Measurements from ENCODE around the gene KRT80.

KRT80 gene

DNA sequence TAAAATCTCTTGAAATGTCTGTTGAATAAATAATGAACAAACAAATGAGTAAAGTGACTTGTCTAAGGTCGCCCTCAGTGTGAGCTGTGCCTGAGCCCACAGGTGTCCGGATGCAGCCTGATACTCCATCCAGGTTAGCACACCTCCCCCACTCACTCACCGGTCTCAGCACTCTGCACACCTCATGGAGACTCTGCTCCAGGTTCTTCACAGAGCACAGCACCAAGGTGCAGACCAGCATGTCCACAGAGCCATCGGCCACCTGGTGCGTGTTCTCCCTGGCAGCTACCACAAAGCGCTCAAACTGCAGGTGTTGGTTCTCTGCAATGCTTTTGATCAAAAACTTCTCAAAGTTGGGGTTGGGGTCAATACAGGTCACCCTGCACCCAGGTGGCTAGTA lies 37.1 kb upstream of the KRT80 start:
- DNase-seq, result no peak

DNA sequence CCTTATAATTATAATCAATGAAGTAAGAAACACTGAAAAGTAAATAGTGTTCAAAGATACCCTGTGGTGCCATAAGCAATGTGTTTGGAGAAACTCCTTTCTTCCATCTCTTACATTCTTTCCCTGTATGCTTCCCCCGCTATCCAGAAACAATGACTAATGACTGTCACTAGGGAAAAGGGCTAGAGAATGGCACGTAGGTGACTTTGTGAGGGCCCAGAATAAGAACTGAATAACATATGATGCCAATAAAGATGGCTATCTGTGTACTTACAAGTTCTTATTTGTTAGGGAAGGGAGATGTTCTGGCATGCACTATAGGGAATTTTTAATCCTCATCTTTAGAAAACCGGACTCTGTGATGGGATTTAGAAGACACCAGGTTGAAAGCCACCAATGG lies 36.6 kb upstream of the KRT80 start:
- DNase-seq, result no peak

DNA sequence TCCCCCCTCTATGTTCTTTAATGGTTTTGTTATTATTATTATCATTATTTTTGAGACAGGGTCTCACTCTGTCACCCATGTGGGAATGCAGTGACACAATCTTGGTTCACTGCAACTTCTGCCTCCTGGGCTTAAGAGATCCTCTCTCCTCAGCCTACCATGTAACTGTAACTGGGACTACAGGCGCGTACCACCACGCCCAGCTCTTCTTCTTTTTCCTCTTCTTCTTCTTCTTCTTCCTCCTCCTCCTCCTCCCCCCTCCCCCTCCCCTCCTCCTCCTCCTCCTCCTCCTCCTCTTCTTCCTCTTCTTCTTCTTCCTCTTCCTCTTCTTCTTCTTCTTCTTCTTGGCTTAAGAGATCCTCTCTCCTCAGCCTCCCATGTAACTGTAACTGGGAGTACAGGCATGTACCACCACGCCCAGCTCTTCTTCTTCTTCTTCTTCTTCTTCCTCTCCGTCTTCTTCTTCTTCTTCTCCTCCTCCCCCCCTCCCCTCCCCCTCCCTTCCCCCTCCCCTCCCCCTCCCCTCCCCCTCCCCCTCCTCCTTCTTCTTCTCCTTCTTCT lies 35.9 kb upstream of the KRT80 start:
- DNase-seq, result no peak

DNA sequence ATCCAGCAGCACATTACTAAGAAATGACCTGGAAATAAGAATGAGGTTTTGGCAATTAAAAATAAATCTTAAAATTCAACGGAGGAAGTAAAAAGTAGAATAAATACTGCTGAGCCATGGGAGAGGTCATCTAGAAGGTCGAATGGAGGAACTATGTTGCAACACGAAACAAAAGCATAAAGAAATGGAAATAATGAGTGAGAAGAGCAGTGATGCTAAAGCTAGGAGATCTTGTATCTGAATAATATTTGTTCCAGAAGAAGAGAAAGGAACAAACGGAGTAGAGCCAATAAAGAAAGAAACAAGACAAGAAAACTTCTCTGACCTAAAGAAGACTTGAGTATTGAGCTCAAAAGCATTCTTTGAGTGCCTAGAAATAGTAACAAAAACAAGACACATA lies 34.6 kb upstream of the KRT80 start:
- DNase-seq, result no peak

DNA sequence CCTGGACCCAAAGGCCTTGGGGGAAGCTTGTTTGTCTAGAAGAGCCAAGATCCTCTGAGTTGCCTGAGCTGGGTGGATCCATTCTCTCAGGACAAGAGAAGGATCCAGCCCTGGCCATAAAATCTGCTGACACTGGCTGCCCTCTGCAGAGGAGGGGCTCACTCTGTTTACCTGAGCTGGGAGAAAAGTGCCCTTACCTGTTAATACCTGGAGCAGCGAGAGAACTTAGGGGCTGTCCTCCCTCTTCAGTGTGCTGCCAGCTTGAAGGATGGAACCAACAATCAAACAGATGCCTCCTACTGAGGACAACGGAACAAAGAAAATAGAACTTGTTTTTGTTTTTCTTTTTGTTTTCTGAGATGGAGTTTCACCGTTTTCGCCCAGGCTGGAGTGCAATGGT lies 33.9 kb upstream of the KRT80 start:
- no peak for DNase-seq

DNA sequence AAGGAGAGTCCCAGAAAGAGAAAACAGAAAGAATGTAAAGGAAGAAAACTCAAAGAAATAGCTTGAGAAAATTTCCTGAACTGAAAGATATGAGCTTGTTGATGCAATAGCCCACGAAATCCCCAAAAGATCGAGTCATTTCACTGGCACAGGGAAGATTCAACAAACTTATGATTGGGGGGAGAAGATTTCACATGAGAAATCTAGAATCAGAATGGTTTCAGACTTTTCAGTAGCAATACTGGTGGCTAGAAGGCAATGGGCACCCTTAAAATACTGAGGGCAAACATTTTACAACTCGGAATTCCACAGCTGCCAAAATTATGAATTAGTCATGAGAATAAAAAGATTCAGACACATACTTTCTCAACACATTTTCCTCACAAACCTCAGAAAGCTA lies 32.3 kb upstream of the KRT80 start:
- no peak for DNase-seq

DNA sequence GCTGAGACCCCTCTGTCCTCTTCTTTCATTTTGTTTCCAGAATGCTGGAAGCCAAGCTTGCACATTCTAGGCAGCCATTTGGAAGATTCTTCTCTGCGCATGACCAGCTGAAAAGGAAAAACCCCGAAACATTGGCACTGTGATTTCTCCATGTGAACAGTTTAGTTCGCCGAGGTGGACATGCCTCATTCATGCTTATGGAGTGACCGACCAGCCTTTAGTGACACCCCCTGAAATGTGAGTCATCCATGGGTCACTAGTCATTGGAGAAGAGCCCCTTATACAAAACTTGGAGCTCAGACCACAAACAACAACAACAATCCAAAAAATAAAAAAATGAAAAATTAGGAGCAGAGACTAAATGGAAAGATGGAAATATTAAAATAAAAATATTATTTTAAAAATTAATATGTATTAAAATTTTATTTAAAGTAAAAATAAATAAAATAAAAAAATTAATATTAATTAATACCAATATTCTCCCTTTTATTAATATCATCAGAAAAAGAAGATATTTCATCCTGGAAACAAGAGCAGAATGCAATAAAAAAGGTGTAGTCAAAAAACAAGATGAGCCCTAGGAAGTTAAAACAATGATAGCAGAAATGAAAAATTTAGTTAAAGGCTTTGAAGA lies 31.7 kb upstream of the KRT80 start:
- no peak for DNase-seq

DNA sequence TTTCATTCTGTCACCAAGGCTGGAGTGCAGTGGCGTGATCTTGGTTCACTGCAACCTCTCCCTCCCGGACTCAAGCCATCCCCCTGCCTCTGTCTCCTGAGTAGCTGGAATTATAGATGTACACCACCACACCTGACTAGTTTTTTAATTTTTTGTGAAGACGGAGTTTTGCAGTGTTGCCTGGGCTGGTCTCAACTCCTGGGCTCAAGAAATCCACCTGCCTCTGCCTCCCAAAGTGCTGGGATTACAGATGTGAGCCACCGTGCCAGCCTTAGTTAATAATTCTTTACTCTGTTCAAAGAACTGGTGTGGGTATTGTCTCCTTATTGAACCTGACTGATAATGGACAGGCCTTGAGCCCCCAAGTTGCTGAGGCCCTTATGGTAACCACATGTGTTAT lies 30.9 kb upstream of the KRT80 start:
- no peak for DNase-seq

DNA sequence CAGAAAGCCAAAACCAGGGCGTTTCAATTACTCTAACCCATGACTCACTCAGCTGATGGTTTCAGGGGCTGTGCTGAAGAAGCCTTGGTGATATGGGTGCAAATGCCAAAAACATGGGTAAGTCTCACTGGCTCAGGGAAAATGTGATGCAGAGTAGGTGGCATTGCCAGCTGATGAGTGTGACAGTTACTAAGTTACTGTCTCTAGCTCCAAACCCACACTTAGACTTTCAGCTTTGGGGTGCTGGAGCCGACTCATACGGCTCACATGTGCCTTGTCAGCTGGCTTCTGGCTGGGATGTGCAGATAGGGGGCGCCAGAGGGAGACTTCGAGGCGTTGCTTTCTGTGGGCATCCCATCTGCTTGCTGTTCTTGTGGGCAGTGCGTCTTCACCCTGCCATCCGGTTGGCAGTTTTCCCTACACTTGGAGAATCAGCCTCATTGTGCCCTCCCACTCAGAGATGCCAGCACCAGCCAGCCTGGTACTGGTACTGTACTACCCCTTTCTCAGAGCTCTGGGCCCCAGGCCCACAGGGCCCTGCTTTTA lies 30.2 kb upstream of the KRT80 start:
- DNase-seq, result no peak

DNA sequence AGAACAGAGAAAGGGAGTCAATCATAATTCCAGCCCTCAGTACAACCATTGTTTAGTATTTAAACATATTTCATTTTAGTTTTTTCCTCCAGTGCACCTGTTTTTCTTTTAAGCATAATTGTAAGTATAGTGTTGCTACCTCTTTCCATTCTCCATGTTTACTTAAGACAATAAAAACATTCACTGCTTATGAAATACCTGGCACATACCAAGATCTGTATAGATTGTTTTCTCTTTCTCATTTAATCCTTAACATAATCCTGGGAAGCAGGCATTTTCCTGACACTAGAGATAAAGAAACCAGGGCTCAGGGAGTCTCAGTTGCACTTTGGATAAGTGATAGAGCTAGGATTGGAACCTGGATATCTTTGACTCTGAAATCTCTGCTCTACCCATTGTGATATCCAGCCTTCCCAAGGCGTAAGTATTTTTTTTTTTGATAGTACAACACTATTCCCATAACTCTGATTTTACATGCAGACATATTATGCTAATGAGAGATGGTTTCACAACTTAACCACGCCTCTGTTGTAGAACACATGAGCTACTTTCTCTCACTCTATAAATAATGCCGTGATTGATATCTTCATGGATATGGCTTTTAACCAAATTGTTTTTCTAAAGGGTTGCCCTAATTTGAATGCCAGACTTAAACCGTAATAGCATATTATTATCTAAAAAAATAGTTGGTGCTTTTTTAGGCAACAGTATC lies 29.4 kb upstream of the KRT80 start:
- DNase-seq, result no peak

DNA sequence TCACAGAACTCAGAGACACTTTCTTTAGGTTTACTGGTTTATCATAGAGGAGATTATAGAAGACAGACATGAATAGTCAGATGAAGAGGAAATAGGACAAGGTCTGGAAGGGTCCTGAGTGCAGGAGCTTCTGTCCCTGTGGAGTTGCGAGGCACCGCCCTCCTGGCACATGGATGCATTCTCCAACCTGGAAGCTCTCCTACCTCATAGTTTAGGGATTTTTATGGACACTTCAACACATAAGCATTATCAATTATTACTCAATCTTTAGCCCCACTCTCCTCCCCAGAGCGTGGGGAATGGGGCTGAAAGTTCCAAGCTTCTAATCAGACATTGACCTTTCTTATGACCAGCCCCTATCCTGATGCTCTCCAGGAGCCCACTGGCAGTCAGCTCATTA lies 28.7 kb upstream of the KRT80 start:
- DNase-seq, result no peak

DNA sequence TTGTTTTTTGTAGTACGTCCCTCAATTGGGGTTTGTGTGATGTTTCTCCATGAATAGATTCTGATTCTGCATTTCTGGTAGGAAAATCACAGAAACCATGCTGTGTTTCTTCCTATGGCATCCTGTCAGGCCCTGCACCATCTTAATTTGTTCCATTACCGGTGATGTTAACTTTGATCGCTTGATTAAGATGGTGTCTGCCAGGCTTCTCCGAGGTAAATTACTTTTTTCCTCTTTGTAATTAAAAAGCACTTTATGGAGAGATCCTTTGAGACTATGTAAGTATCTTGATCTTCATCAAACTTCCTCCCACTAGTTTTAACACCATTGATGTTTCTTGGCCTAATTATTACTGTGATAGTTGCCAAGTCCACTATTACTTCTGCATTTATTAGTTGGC lies 26.2 kb upstream of the KRT80 start:
- DNase-seq, result no peak

DNA sequence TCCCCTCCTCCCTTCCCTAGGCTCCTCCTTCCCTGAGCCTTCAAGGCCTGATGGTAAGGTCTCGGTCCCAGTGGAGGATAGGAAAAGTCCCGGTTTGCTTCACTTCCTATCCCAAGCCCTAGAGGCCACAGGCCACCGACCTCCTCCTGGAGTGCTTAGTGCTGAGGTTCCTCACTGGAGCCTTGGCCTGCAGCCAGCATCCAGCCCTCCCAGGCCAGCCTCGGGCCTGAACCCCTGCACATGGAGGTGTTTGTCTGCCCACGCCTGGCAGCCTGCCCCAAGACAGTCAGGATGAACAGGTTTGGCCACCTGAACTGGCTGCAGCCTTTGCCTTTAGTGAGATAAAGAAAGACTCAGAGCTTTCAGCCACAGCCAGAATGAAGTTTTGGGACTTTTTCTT lies 25.4 kb upstream of the KRT80 start:
- DNase-seq, result peak; percentile 73

DNA sequence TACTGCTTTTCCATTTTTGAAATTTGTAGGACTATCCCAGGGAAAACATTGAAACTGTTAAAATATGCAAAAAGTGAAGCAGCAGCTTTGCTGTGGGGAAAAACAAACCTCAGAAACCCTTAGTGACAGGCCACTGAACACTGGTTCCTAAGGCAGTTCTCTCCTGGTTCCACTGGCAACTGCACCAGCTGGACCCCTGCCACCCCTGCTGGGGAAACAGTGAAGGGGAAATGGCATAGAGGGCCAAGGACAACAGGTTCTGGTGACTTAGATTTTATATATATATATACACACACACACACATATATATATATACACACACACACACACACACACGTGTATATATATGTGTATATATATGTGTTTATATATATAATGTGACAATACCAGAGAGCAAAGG lies 25.0 kb upstream of the KRT80 start:
- DNase-seq, result peak; percentile 73

DNA sequence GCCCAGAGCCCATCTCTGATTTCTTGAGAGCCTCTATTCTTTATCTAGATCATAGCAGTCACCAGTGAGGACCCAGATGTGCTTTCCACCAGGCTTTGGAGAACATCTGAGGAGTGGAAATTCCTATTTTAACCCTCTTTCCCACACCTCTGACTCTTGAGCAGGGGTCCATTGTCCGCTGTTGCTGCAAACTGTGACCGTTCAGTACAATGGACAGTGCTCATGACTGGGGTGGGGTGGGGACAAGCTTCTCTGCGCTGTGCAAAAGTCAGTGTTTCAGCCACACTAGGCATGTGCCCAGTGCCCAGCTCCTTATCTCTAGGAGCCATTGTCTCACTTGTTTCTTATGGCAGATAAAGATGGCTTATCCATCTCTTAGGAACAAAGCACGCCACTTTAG lies 24.3 kb upstream of the KRT80 start:
- no peak for DNase-seq

DNA sequence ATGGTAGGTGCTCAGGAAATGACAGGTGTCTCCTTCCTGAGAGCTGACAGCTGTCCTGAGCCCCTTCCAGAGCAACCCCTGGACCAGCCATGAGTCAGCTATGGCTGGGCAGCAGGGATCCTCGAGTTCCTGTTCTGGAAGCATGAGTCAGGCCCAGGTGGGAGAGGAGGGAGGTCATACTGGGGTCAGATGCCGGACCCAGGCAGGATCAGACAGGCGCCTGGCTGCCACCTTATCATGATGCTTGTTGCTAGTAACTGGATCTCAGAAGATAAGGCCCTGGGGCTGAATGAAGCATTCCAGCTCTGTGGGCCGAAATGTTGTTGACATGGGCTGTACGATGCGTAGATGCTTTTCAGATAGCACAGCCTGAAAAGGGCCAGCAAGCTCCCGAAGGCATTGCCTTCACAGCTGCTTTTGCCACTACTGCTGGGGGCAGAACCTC lies 23.8 kb upstream of the KRT80 start:
- no peak for DNase-seq

DNA sequence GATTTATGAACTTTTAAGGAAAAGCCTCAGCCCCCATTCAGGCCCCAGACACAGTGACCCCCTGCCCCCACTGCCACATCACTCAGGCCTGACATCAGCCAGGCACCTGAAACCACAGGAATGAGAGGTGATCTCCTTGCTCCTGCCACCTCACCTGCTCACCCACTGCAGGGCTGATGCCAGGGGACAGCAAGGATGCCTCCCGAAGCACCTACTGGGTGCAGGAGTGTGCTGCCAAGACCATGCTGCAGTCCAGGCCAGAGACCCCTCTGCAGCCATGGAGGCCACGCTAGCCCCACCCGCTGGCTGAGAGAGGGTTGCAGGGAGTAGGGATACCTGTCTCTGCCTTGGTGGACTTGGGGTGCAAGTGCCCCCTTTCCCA lies 22.6 kb upstream of the KRT80 start:
- no peak for DNase-seq

DNA sequence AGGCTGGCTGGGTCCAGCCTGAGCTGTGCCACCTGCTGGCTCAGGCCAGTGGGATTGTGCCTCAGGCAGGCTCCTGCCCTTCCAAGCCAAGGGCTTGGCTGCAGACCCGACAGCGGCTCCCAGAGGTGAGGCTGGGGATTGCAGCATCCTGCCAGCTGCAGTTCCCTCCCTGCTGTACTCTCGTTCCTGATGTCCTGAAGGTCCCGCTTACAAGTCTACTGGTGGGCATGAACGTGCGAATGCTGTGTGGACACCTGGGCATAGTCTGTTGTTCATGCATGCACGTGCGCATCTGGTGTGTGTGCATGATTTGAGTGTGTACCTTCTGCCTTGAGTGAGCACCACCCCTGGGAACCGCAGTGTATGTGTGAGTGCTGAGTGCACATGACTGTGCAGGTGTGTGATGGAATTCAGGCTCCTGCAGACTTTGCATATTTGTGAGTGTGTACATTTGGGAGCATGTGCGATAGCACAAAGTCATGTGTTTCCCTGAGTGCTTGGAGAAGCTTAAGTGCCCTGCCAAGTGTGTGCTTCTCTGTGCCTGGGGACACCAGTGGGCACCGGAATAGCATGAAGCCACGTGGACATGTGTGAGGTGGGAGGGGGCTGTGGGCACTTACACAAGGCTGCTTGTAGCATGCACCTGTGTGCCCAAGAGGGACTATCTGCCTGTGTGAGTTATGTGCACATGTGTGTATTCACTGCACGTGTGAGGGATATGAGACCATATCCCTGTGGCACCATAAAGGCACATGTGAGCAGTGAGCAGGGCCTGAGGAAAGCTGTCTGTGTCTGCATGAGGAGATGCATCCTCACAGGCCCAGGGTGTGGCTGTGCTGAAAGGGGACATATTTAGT lies 22.0 kb upstream of the KRT80 start:
- DNase-seq, result peak; percentile 38

DNA sequence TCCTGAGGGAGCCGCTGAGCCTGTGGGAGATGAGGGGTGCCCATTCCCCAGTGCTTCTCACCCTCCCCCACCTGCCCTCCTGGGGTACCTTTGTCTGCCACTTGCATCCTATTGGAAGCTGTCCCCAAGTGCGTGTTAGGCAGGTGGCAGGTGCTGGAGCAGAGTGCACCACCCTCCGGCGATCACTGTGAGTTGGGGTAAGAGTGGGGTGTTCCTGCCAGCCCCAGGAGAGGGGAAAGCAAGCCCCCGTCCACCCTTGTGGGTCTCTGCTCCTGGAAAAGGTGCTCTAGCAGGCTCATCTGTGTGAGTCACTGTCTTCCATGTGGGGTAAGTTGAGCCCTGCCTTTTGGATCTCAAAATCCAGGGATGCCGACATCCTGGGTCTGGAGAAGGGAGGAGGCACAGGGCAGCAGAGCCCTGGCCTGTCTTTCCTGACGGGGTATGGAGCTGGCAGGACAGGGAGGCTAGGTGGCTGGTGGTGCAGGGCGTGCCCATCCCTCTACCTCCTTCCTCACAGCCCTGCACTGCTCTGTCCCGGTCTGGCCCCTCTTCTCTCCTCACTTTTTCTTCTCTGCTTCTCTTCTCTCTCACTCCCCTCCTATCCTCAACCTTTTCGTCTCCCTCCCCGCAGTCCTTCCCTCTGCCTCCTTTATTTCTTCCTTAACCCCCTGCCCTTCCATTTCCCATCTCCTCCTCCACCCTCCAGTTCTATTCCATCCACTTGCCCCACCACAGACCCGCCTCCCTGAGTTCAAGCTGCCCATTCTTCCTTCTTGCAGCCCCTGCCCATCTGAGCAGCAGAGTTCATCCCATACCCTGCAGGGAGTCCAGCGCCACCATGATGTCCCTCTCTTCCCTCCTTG lies 21.1 kb upstream of the KRT80 start:
- DNase-seq, result no peak

DNA sequence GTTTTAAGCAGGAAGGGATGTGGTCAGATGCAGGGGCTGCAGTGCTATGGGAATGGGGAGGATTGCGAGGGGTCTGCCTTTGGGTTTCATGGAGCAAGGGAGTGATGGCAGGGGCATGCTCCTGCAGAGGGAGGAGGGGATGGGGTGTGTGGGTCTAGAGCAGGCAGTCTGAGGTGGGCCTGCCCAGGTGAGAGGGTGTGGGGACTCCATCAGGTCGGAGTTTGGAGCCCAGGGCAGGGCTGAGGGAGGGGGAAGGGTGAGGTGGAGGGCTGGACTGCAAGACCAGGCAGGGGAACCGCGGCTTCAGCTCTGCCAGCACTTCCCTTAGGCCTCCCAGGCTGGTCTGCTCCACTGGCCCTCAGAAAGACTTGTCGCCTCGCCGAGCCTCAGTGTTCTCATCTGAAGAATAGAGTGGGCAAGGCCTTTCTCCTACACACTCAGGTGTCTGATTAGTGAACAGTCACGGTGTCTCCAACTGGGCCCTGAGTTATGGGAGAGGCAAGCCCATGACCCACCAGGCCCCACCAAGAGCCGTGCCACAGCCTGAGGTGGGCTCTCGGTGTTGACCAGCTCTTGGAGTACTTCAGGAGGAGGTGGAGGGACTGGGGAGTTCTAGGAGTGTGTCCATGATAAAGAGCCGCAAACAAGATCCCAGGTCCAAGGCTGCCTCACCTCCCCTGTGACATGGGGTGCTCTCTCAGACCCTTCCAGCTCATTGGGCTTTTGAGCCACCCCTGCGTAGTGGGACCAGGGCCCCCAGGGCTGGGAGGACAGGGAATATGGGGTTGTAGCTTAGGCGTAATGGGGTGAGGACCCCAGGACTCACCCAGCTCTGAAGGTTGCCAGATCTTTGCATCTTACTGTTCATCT lies 20.1 kb upstream of the KRT80 start:
- no peak for DNase-seq

DNA sequence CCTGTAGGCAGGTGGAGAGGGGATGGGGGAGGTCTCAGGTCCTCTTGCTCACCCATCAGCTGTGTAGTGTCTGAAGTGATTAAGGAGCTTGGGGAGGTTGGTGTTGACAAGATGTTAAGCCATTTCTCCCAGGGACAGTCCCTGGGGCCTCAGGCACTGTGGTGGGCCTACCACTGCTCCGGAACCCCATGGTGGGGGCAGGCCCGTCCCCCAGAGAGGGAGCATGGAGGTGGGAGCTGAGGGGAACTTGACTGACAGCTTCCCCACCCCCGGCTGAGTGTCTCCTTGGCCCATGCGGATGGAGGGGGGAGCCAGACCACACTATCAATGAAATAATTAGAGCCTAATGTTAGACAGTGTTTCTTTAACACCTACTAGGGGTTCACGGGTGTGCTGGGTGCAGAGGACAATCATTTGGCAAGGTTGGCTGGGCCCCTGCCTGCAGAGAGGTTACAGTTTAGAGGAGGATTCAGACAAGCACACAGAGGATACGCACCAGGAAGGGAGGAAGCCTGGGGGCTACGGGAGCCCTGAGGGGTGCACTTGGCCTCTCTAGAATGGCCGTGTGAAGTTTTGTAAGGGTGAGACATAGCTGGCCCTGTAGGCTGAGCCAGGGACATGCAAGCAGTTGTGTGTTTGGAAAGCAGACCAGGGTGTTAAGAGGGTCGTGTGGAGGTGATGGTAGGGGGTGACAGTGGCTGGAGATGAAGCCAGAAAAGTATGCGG lies 19.3 kb upstream of the KRT80 start:
- DNase-seq, result no peak

Measured in NCI-H2029 treated with DMSO at 0.1 percent for 48 hours (cell line).